NCI-H2227 treated with DMSO at 0.1 percent for 48 hours (cell line): ENCODE results near the gene CD80.
"Not testable (repeated sequence)": the region's sequence is repeated elsewhere in the genome, so short reads cannot be mapped to it uniquely, and the experiment has no call there.

Experiments
- DNase-seq: peaks from one replicate; lab custom pipeline; 2025; lab: John Stamatoyannopoulos, UW

The CD80 gene

GRCh38 chr3:119582178-119582577, 22.8 kb upstream of the CD80 start:
- DNase-seq: no peak

- peak; percentile 71 for DNase-seq
Observed at GRCh38 chr3:119580067-119580760, 20.8 kb upstream of the CD80 start.

GRCh38 chr3:119579366-119580066, 20.1 kb upstream of the CD80 start, which contains the start of gene ADPRH:
ADPRH (plus strand) TSS chr3:119579492; CDS start chr3:119582170, 2,678 bp downstream.
- DNase-seq: peak; percentile 71

- no peak for DNase-seq
Observed at GRCh38 chr3:119575507-119575906, 16.1 kb upstream of the CD80 start.

DNA sequence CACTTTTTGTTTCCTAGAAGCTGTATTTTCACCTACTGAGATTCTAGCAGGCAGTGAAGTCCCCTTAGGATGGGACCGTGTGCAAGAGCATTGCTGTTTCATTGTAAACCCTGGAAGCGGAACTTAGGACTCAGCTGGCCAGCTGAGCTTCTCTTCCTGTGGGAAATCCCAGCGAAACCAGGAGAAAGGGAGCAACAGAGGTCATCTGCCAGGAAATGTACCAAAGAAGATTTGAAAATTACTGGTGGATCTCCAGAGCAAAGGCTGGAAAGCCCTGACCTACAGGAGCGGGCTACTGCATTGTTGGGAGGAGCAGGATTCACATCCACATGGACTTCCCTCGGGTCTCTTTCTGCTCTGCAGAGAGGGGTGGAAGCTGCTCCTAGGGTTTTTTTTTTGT, 12.3 kb upstream of the CD80 start:
- DNase-seq: no peak

GRCh38 chr3:119571230-119571629, 11.8 kb upstream of the CD80 start:
- no peak for DNase-seq

DNA sequence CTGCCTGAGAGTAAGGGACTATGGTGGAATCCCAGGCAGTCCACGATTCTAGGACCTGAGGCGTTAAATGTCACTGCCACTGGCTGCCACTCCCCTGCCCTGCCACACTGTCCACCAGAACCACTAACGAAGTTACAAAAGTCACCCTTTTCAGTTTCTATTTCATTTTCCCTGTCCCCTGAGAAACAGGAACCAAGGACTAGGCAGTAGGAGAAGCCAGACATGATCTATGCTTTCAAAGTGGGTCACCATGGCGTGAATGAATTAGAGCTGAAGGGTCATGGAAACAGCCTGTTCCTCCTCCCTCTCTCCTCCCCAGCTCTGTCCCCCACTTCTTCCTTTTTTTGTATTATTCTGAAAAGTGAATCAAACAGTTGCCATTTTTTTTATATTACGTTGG, 10.8 kb upstream of the CD80 start:
- DNase-seq: no peak

GRCh38 chr3:119569156-119569555, 9.7 kb upstream of the CD80 start:
- no peak for DNase-seq

GRCh38 chr3:119563334-119563733, 3.9 kb upstream of the CD80 start:
- DNase-seq: not testable (repeated sequence)

DNA sequence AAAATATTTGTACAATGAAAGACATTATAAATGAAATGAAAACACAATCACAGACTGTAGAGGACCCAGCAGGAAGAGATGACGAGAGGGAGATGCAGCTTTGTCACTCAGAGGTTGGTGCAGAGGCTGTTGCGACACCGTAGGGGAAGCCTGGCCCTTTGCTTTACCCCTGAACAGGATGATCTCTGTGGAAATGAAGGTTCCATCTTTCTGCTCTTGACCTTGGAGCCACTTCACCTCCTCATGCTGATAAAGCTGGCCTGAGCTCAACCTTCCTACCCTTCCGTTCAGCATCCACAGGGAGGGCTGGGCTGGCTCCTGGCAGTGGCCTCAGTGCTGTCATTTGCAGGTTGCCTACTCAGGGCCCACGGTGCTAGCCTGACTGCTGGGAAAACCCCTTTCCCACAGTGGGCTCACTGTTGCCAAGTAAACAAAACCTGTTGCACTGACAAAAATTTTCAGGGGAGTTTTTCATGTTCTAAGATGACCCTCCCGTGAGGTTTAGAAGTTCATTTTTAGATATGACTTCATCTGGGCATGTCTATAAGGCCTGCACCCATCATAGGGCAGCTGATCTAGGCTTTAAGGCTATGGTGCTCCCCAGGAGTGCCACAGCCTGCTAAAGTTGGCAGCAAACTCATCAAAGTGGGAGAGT, 3.0 kb upstream of the CD80 start:
- DNase-seq: no peak

GRCh38 chr3:119560160-119560559, 746 bp upstream of the CD80 start:
- DNase-seq: no peak

GRCh38 chr3:119558626-119559317, 642 bp downstream of the CD80 start:
- no peak for DNase-seq

- no peak for DNase-seq
Observed at GRCh38 chr3:119557877-119558269, 1.5 kb downstream of the CD80 start.

GRCh38 chr3:119557192-119557876, 2.1 kb downstream of the CD80 start:
- no peak for DNase-seq

DNA sequence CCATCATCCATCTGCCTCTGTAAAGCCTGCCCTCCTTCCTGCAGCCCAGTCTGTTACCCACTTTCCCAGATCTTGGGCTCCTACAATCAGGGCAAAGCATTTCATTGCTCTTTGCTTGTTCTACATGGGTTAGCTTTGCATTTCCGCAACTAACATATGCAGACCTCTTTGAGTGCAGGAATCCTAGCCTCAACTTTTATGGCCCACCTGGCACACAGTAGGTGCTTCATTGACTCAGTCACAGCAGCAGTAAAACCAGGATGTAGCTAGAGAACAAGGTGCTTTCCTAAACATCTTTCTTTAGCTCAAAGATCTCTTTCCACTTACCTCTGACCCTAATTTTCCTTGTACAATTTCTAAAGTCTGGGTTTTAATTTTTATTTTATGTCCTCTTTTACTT, 3.5 kb downstream of the CD80 start:
- DNase-seq: no peak

- no peak for DNase-seq
Observed at GRCh38 chr3:119555309-119555735, 4.1 kb downstream of the CD80 start.

GRCh38 chr3:119553823-119554415, 5.5 kb downstream of the CD80 start:
- no peak for DNase-seq

- not testable (repeated sequence) for DNase-seq
Observed at GRCh38 chr3:119552928-119553327, 6.5 kb downstream of the CD80 start.

DNA sequence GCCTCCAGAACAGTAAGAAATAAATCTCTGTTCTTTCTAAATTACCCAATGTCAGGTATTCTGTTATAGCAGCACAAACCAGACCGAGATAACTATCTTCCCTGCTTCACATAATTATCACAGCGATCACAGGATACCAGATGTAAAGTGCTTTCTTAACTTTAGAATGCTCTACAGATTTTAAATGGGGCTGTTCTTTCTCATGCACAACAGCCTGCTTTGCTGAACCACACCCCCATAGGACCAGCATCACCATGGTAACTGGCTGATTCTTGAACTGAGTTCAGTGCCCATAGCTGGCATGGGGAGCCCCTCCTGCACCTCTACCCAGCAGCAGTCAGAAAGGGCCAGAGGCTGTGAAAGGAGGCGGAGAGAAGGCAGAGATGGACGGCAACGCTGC, 7.8 kb downstream of the CD80 start:
- DNase-seq: no peak

- DNase-seq: no peak
Observed at GRCh38 chr3:119550192-119550910, 9.1 kb downstream of the CD80 start.

- DNase-seq: no peak
Observed at GRCh38 chr3:119548341-119548740, 11.1 kb downstream of the CD80 start.
